Measurements from ENCODE around the gene ATXN7. TPM values are rescaled to one million over a fixed set of nuclear protein-coding genes. Genes with fewer than 3 reads are reported as not detected.
A peak's percentile ranks its signal among the peaks of the same experiment; 100 is the strongest.

ATXN7 gene
- total and polyA plus RNA-seq, 2 donors (not counting 1 experiment from before 2014, with no cell fraction given), result 6.3 to 11.1 TPM

- Histone ChIP-seq H3K4me3 (replicated peaks in 1 of 4; ENCODE audit: control extremely low read depth in 1 of 4, insufficient read depth in 1 of 4, low read depth in 3 of 4, low read length in 4 of 4) (no peak overlapping the region), H3K9me3 (ENCODE audit: control insufficient read depth, insufficient read depth, low read depth, low read length) (no peaks in the 10 kb centered on the region), H3K27me3 (ENCODE audit: control insufficient read depth, insufficient read depth, low read length) (no peaks in the 10 kb centered on the region), H4K20me1 (ENCODE audit: control insufficient read depth, extremely low read depth, insufficient read depth, low read length) (no peaks in the 10 kb centered on the region), H3K79me2 (ENCODE audit: control insufficient read depth, insufficient read depth, low read length) (peaks cover 2% of the 10 kb centered on the region), H3K36me3 (ENCODE audit: control insufficient read depth, insufficient read depth, low read length) (peaks cover 18% of the 10 kb centered on the region), H3K4me1 (ENCODE audit: control insufficient read depth, extremely low read depth, insufficient read depth, low read length) (no peaks in the 10 kb centered on the region), H3K9ac (ENCODE audit: insufficient read depth, low read length) (no peak overlapping the region), H3K4me2 (ENCODE audit: extremely low read depth, insufficient read depth, low read length) (no peak overlapping the region), H2AFZ (ENCODE audit: low read length) (no peak overlapping the region), H3K27ac (ENCODE audit: insufficient read depth, low read length) (no peak overlapping the region)
- DNase-seq (ENCODE audit: low read depth in 2 of 2), result no peak
- no peak for TF ChIP-seq EZH2 (IDR thresholded peaks at IDR 0.05; ENCODE audit: low read length, missing control alignments)
- no peak for TF ChIP-seq CTCF (conservative IDR thresholded peaks at IDR 0.05 in 1 of 2, IDR thresholded peaks at IDR 0.05 in 1 of 2; ENCODE audit: low read depth in 1 of 2, low read length in 2 of 2)
These were observed 145.9 kb downstream of the ATXN7 start for GRCh38 chr3:64009528-64009927.

- Histone ChIP-seq H3K4me1 (ENCODE audit: control insufficient read depth, extremely low read depth, insufficient read depth, low read length) (no peaks in the 10 kb centered on the region), H3K36me3 (ENCODE audit: control insufficient read depth, insufficient read depth, low read length) (peaks cover 18% of the 10 kb centered on the region), H4K20me1 (ENCODE audit: control insufficient read depth, extremely low read depth, insufficient read depth, low read length) (no peaks in the 10 kb centered on the region), H3K4me3 (replicated peaks in 1 of 4; ENCODE audit: control extremely low read depth in 1 of 4, insufficient read depth in 1 of 4, low read depth in 3 of 4, low read length in 4 of 4) (no peak overlapping the region), H3K9ac (ENCODE audit: insufficient read depth, low read length) (no peak overlapping the region), H3K79me2 (ENCODE audit: control insufficient read depth, insufficient read depth, low read length) (peaks cover 5% of the 10 kb centered on the region), H2AFZ (ENCODE audit: low read length) (no peak overlapping the region), H3K4me2 (ENCODE audit: extremely low read depth, insufficient read depth, low read length) (no peak overlapping the region), H3K27ac (ENCODE audit: insufficient read depth, low read length) (no peak overlapping the region), H3K27me3 (ENCODE audit: control insufficient read depth, insufficient read depth, low read length) (no peaks in the 10 kb centered on the region), H3K9me3 (ENCODE audit: control insufficient read depth, insufficient read depth, low read depth, low read length) (no peaks in the 10 kb centered on the region)
- no peak for TF ChIP-seq EZH2 (IDR thresholded peaks at IDR 0.05; ENCODE audit: low read length, missing control alignments)
- no peak for TF ChIP-seq CTCF (conservative IDR thresholded peaks at IDR 0.05 in 1 of 2, IDR thresholded peaks at IDR 0.05 in 1 of 2; ENCODE audit: low read depth in 1 of 2, low read length in 2 of 2)
- no peak for DNase-seq (ENCODE audit: low read depth in 2 of 2)
These were observed 146.5 kb downstream of the ATXN7 start for GRCh38 chr3:64010199-64010598.

GRCh38 chr3:64011685-64012084, 148.0 kb downstream of the ATXN7 start:
- no peak overlapping the region for H3K9ac ChIP-seq (ENCODE audit: insufficient read depth, low read length)
- no peaks in the 10 kb centered on the region for H3K4me1 ChIP-seq (ENCODE audit: control insufficient read depth, extremely low read depth, insufficient read depth, low read length)
- no peak overlapping the region for H2AFZ ChIP-seq (ENCODE audit: low read length)
- H3K36me3 ChIP-seq (ENCODE audit: control insufficient read depth, insufficient read depth, low read length), result peaks cover 16% of the 10 kb centered on the region
- H3K79me2 ChIP-seq (ENCODE audit: control insufficient read depth, insufficient read depth, low read length), result peaks cover 5% of the 10 kb centered on the region
- H3K9me3 ChIP-seq (ENCODE audit: control insufficient read depth, insufficient read depth, low read depth, low read length), result no peaks in the 10 kb centered on the region
- no peak overlapping the region for H3K4me3 ChIP-seq (replicated peaks in 1 of 4; ENCODE audit: control extremely low read depth in 1 of 4, insufficient read depth in 1 of 4, low read depth in 3 of 4, low read length in 4 of 4)
- H3K4me2 ChIP-seq (ENCODE audit: extremely low read depth, insufficient read depth, low read length), result no peak overlapping the region
- no peaks in the 10 kb centered on the region for H3K27me3 ChIP-seq (ENCODE audit: control insufficient read depth, insufficient read depth, low read length)
- H3K27ac ChIP-seq (ENCODE audit: insufficient read depth, low read length), result no peak overlapping the region
- peak; percentile 77 to 90 for DNase-seq (ENCODE audit: low read depth in 2 of 2)
- no peak for TF ChIP-seq CTCF (conservative IDR thresholded peaks at IDR 0.05 in 1 of 2, IDR thresholded peaks at IDR 0.05 in 1 of 2; ENCODE audit: low read depth in 1 of 2, low read length in 2 of 2)
- TF ChIP-seq EZH2 (IDR thresholded peaks at IDR 0.05; ENCODE audit: low read length, missing control alignments), result no peak
- H4K20me1 ChIP-seq (ENCODE audit: control insufficient read depth, extremely low read depth, insufficient read depth, low read length), result no peaks in the 10 kb centered on the region

Measured in fibroblast of lung (primary cell).